Esophagus muscularis mucosa (tissue), 4 donors: ENCODE results near the gene ACIN1. TPM values are rescaled to one million over a fixed set of nuclear protein-coding genes. Genes with fewer than 3 reads are reported as not detected.
A peak's percentile ranks its signal among the peaks of the same experiment; 100 is the strongest.

Experiments used
- DNase-seq: peaks from one replicate; pipeline ENCODE4 v3.0.0-alpha.2; 2017; ENCODE audit errors: extremely low spot score
- H3K27ac ChIP-seq, 4 donors: fragments of 200-600 bp; sonication (generic); replicated peaks in 1 of 4; 1 replicate in 3 of 4; 2 replicates in 1 of 4; pipeline ENCODE4 v1.5.1; 2016 to 2019; ENCODE audit warnings: mild to moderate bottlenecking in 1 of 4
- H3K27me3 ChIP-seq, 4 donors: fragments of 200-600 bp; sonication (generic); one replicate each; pipeline versions ENCODE4 v1.5.1 to v1.6.0; 2016 to 2019
- H3K36me3 ChIP-seq, 4 donors: fragments of 200-600 bp; sonication (generic); one replicate each; pipeline ENCODE4 v1.5.1; 2016 to 2019
- H3K4me1 ChIP-seq, 4 donors: fragments of 200-600 bp; sonication (generic); one replicate each; pipeline ENCODE4 v1.5.1; 2016 to 2019
- H3K4me3 ChIP-seq, 4 donors: fragments of 200-600 bp; sonication (generic); 1 replicate in 2 of 4; 2 replicates in 2 of 4; pipeline ENCODE4 v1.5.1; 2016 to 2019; ENCODE audit warnings: mild to moderate bottlenecking in 4 of 4, moderate library complexity in 1 of 4
- H3K9me3 ChIP-seq, 4 donors: fragments of 200-600 bp; sonication (generic); 1 replicate in 3 of 4; 2 replicates in 1 of 4; pipeline ENCODE4 v1.5.1; 2016 to 2019
- EP300 ChIP-seq: sonication (generic); formaldehyde crosslinking; IDR thresholded peaks from one replicate; pipeline ENCODE4 v1.6.1; 2017; ENCODE audit warnings: antibody characterized with exemption
- POLR2A ChIP-seq: fragments of 450-650 bp; IDR thresholded peaks from one replicate; pipeline ENCODE4 v1.6.1; 2017; ENCODE audit warnings: antibody characterized with exemption, moderate library complexity, mild to moderate bottlenecking, low read depth
- POLR2AphosphoS5 ChIP-seq, 2 donors: sonication (generic); formaldehyde crosslinking; IDR thresholded peaks; one replicate each; pipeline ENCODE4 v1.6.1; 2017; ENCODE audit warnings: antibody characterized with exemption in 2 of 2
- WGBS: methylation state at CpG from one replicate; pipeline ENCODE4 v1.1.5; 2018; 5-methylcytosine and 5-hydroxymethylcytosine counted together
- intact Hi-C: fragments of 100-400 bp; cut with DNase I; formaldehyde crosslinking; loops from one replicate; pipeline ENCODE4 v1.15.1; 2023
- total RNA-seq, 4 donors: library from RNA; depleted of rRNA; stranded (reverse); fragments of >200 nt; gene quantifications; one replicate each; pipeline versions ENCODE4 v1.1.0 to v1.2.1, GENCODE V29; 2016
- TF ChIP-seq, protein P1 (sequence below), 3 experiments: fragments of 200-600 bp in 2 of 3; fragments of 450-650 bp in 1 of 3; sonication (generic) in 2 of 3; IDR thresholded peaks; one replicate each; pipeline ENCODE4 v1.5.1; 2017 to 2019; ENCODE audit warnings: antibody characterized with exemption in 3 of 3, mild to moderate bottlenecking in 2 of 3, moderate library complexity in 1 of 3

ACIN1 gene
- total RNA-seq, 4 donors from 2014 or later = 60.1 to 101 (median 89.5) TPM

DNA sequence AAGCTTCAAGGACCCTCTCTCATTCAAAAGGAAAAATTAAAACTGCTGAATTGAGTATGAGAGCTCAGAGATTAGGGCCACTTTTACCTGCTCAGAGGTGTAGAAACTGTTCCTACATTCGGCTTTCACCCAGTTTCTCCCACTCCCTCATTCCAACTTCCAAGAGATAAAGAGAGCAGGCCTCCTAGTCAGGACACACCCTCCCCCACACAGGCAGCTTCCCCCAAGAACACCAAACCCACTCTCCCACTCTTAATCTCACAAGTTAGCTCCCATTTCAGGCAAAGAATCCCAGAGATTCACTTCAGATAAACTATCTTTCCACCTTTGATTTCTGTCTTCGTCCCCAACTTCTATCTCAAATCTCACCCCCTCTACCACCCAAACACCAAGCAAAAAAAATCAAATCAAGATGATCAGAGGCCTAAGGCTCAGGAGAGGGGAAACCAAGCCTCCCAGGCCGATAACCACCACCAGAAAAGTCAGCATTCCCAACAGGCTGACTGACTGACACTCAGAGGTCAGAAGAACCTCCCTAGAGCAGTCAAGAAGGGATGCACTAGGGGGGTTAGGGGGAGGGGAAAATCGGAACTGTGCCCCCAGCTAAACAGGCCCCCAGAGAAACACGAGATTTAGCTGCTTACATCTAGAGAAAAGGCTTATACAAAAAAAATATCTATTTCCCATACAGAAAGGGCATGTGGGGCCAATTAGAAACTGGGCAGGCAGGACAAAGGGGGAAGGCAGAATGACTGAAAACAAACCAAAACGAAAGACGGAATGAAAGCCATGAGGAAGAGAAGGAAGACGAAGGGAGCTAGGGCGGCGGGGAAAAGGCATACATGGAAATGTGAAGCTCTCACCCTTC, 24.4 kb downstream of the ACIN1 start:
- Histone ChIP-seq H3K27me3 (no peaks in the 10 kb centered on the region), H3K9me3 (no peaks in the 10 kb centered on the region), H3K4me1 (peaks cover 29 to 54% (median 49%) of the 10 kb centered on the region in 4 donors), H3K36me3 (peaks cover 35 to 70% (median 67%) of the 10 kb centered on the region in 4 donors), H3K4me3 (peak overlapping the region; percentile 62 to 66 (median 63)), H3K27ac (peak overlapping the region; percentile 77 to 88 (median 84))
- no peak for DNase-seq
- TF ChIP-seq, protein P1, sequence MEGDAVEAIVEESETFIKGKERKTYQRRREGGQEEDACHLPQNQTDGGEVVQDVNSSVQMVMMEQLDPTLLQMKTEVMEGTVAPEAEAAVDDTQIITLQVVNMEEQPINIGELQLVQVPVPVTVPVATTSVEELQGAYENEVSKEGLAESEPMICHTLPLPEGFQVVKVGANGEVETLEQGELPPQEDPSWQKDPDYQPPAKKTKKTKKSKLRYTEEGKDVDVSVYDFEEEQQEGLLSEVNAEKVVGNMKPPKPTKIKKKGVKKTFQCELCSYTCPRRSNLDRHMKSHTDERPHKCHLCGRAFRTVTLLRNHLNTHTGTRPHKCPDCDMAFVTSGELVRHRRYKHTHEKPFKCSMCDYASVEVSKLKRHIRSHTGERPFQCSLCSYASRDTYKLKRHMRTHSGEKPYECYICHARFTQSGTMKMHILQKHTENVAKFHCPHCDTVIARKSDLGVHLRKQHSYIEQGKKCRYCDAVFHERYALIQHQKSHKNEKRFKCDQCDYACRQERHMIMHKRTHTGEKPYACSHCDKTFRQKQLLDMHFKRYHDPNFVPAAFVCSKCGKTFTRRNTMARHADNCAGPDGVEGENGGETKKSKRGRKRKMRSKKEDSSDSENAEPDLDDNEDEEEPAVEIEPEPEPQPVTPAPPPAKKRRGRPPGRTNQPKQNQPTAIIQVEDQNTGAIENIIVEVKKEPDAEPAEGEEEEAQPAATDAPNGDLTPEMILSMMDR (IDR thresholded peaks at IDR 0.05) = no peak
- no peak for TF ChIP-seq EP300
- 12% methylated on average over 10 of the region's 10 CpGs for WGBS
- intact Hi-C loops = no loop called here

DNA sequence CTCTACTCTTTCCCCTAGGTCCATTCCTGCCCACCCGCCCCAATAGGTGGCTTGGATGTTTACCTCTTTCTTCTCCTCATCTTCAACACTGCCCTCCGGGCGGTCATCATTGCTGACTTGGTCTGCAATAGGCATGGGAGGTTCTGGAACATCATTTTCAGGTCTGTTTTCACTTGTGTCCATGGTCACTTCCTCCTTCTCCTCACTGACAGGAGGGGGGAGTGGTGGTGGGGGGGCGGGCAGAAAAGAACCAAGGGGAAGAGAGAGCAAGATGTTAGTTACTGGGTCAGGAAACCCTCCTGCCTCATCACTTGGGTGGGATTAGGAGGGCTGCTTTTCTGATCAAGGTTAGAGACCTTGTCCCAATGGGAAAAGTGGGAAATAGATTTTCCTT, 25.5 kb downstream of the ACIN1 start:
- Histone ChIP-seq H3K4me1 (peaks cover 29 to 54% (median 49%) of the 10 kb centered on the region in 4 donors), H3K36me3 (peaks cover 25 to 70% (median 66%) of the 10 kb centered on the region in 4 donors), H3K27ac (peak overlapping the region in 3 of 4 donors; percentile 29 to 88 (median 86)), H3K27me3 (no peaks in the 10 kb centered on the region), H3K4me3 (no peak overlapping the region), H3K9me3 (no peaks in the 10 kb centered on the region)
- intact Hi-C loops = no loop called here
- TF ChIP-seq, protein P1 (IDR thresholded peaks at IDR 0.05) = no peak
- no peak for TF ChIP-seq POLR2AphosphoS5 (IDR thresholded peaks at IDR 0.05)
- TF ChIP-seq EP300 = no peak
- TF ChIP-seq POLR2A = no peak
- no peak for DNase-seq
- WGBS = 76% methylated on average over 4 of the region's 4 CpGs

DNA sequence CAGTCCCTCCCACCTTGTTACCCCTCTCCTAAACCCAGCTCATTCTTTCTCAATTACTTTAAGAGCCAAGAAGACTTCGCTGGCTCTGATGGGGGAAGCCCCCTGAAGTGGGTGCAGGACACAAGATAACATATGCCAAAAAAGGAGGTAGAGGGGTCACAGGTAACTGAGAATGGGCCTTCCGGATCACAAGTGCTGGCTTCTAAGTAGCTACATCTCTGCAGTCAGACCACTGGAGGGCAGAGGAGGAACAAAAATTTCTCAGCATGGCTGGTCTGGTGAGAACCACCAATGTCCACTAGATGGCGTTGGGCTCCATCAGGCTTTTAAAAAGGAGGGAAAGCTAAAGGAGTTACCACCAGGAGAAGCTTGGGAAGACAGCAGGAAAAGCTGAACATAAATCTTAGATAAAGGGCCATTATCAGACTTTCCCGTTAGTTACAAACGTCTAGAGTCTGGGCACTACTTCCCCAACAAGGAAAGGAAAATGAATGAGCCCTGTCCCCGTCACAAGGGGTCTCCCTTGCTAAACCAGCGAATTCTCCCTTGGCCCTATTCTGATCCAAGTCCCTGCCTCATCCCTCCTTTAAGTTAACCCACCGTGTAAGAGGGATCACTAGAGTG, 26.0 kb downstream of the ACIN1 start:
- Histone ChIP-seq H3K4me1 (peaks cover 29 to 54% (median 49%) of the 10 kb centered on the region in 4 donors), H3K36me3 (peaks cover 25 to 70% (median 66%) of the 10 kb centered on the region in 4 donors)

DNA sequence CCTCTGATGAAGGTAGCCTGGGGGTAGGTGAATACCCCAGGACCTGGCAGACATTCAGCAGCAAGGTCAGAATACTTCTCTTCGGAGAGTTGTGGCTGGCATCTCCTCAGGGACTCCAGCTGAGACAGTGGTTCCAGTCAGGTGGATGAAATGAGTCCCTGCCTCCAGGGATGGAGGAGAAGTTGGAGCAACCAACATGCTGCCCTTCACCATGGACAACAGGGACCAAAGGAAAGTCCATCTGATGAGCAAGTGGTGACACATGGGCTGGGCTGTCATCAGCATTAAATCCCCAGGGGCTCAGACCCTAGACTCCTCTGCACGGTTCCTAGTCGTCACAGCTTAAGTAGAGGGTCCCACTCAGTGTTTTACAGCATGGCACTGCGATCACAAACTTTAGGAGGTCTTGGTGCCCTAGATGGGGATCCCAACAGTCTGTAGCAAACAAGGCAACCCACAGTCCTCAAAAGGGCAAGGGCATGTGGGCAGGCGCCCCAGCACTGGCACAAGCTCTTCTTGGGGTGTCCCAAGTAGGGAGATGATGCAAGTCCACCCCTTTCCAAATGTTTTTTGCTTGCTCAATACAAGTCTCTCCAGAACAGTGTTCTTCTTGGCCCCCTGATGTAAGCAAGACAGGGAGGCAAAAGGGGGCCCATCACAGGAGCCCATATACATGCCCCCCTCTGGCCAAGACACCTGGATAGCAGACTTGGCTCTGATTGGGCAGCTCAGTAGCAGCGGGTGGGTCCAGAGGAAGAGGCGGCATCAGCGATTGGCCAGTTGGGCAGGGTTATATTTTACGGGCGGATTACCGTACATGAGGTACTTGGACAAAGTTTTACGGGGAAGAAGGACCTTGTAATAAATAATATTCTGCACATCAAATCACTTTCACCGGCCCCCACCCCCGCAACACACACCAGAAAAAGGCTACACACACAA, 26.8 kb downstream of the ACIN1 start:
- no peak for DNase-seq
- H3K36me3 ChIP-seq = peaks cover 28 to 70% (median 66%) of the 10 kb centered on the region in 4 donors
- peaks cover 25 to 51% (median 48%) of the 10 kb centered on the region in 4 donors for H3K4me1 ChIP-seq
- TF ChIP-seq, protein P1 (IDR thresholded peaks at IDR 0.05) = no peak
- TF ChIP-seq POLR2AphosphoS5 (IDR thresholded peaks at IDR 0.05) (no peak), EP300 (no peak), POLR2A (no peak)
- no peak overlapping the region for H3K4me3 ChIP-seq
- intact Hi-C loops = no loop called here
- H3K27me3 ChIP-seq = no peaks in the 10 kb centered on the region
- 81% methylated on average over 13 of the region's 14 CpGs for WGBS
- peak overlapping the region in 3 of 4 donors; percentile 6 to 88 (median 8) for H3K27ac ChIP-seq
- H3K9me3 ChIP-seq = no peaks in the 10 kb centered on the region

More for the DNA sequence above, 26.0 kb downstream of the ACIN1 start:
- 25% methylated on average over 8 of the region's 8 CpGs for WGBS
- DNase-seq = no peak
- Histone ChIP-seq H3K27ac (peak overlapping the region; percentile 8 to 88 (median 58)), H3K4me3 (no peak overlapping the region), H3K27me3 (no peaks in the 10 kb centered on the region), H3K9me3 (no peaks in the 10 kb centered on the region)
- peak; percentile 47 to 65 for TF ChIP-seq POLR2AphosphoS5 (IDR thresholded peaks at IDR 0.05)
- TF ChIP-seq EP300 = no peak
- TF ChIP-seq POLR2A = no peak
- TF ChIP-seq, protein P1 (IDR thresholded peaks at IDR 0.05) = peak in 2 of 3 experiments; percentile 97 to 98
- intact Hi-C loops = no loop called here
